Mammary epithelial cell (primary cell): Measurements from ENCODE around the gene LAMC3.
"Not testable (repeated sequence)": the region's sequence is repeated elsewhere in the genome, so short reads cannot be mapped to it uniquely, and the experiment has no call there.

Experiments used
- EZH2 ChIP-seq: IDR thresholded peaks from 2 replicates; pipeline ENCODE4 v1.6.1; 2012; ENCODE audit warnings: low read length, inconsistent platforms, borderline replicate concordance
- TF ChIP-seq, protein P1 (sequence below), 2 donors: IDR thresholded peaks in 1 of 2; conservative IDR thresholded peaks in 1 of 2; 2 replicates each; pipeline ENCODE4 v1.5.1; 2011 to 2012; ENCODE audit warnings: inconsistent platforms in 2 of 2, low read length in 2 of 2, mild to moderate bottlenecking in 2 of 2, control low read depth in 1 of 2, low read depth in 1 of 2; ENCODE audit not compliant: insufficient read depth in 1 of 2; ENCODE audit errors: extremely low read depth in 1 of 2

DNA sequence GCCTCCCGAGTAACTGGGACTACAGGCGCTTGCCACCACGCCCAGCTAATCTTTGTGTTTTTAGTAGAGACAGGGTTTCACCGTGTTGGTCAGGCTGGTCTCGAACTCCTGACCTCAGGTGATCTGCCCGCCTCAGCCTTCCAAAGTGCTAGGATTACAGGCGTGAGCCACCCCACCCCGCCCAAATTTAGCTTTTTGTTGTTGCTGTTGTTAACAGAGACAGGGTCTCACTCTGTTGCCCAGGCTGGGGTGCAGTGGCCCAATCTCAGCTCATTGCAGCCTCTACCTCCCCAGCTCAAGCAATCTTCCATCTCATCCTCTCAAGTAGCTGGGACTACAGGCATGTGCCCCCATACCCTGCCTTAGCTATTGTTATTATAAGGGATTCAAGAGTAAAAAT is 90.9 kb downstream of the LAMC3 start:
- TF ChIP-seq, protein P1, sequence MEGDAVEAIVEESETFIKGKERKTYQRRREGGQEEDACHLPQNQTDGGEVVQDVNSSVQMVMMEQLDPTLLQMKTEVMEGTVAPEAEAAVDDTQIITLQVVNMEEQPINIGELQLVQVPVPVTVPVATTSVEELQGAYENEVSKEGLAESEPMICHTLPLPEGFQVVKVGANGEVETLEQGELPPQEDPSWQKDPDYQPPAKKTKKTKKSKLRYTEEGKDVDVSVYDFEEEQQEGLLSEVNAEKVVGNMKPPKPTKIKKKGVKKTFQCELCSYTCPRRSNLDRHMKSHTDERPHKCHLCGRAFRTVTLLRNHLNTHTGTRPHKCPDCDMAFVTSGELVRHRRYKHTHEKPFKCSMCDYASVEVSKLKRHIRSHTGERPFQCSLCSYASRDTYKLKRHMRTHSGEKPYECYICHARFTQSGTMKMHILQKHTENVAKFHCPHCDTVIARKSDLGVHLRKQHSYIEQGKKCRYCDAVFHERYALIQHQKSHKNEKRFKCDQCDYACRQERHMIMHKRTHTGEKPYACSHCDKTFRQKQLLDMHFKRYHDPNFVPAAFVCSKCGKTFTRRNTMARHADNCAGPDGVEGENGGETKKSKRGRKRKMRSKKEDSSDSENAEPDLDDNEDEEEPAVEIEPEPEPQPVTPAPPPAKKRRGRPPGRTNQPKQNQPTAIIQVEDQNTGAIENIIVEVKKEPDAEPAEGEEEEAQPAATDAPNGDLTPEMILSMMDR (conservative IDR thresholded peaks at IDR 0.05 in 1 of 2, IDR thresholded peaks at IDR 0.05 in 1 of 2; ENCODE audit: extremely low read depth in 1 of 2, insufficient read depth in 1 of 2, low read depth in 1 of 2, low read length in 2 of 2): not testable (repeated sequence)
- not testable (repeated sequence) for TF ChIP-seq EZH2
